Liver (tissue), 9 donors: ENCODE data around the gene LNX1. TPM values are rescaled to one million over a fixed set of nuclear protein-coding genes. Genes with fewer than 3 reads are reported as not detected.

Source experiments
- DNase-seq: peaks from one replicate; pipeline ENCODE4 v3.0.0-alpha.2; 2017; ENCODE audit warnings: low spot score
- H3K27ac ChIP-seq, 2 donors: one replicate each; pipeline ENCODE4 v1.7.0; 2013; ENCODE audit warnings: inconsistent platforms in 2 of 2, low read length in 2 of 2, control low read depth in 1 of 2, low read depth in 1 of 2, mild to moderate bottlenecking in 1 of 2
- H3K27me3 ChIP-seq, 4 donors: one replicate each; pipeline versions ENCODE4 v1.6.1 to v1.7.0; 2013; ENCODE audit warnings: low read length in 3 of 4, inconsistent platforms in 1 of 4, mild to moderate bottlenecking in 1 of 4, moderate library complexity in 1 of 4; ENCODE audit not compliant: control insufficient read depth in 4 of 4, insufficient read depth in 4 of 4
- H3K36me3 ChIP-seq, 4 donors: one replicate each; pipeline versions ENCODE4 v1.6.1 to v1.7.0; 2013; ENCODE audit warnings: low read length in 3 of 4, mild to moderate bottlenecking in 3 of 4, low read depth in 1 of 4, moderate library complexity in 1 of 4; ENCODE audit not compliant: control insufficient read depth in 4 of 4, insufficient read depth in 3 of 4
- H3K4me1 ChIP-seq, 4 donors: one replicate each; pipeline versions ENCODE4 v1.6.1 to v1.7.0; 2013; ENCODE audit warnings: low read length in 3 of 4, mild to moderate bottlenecking in 3 of 4, moderate library complexity in 1 of 4; ENCODE audit not compliant: control insufficient read depth in 4 of 4, insufficient read depth in 4 of 4
- H3K4me3 ChIP-seq, 3 donors: one replicate each; pipeline versions ENCODE4 v1.6.1 to v1.7.0; 2013; ENCODE audit warnings: low read length in 3 of 3, control low read depth in 1 of 3, low read depth in 1 of 3, mild to moderate bottlenecking in 1 of 3
- H3K9ac ChIP-seq, 2 donors: one replicate each; pipeline ENCODE4 v1.7.0; 2013; ENCODE audit warnings: low read length in 2 of 2, mild to moderate bottlenecking in 2 of 2, moderate library complexity in 2 of 2, control low read depth in 1 of 2, low read depth in 1 of 2
- H3K9me3 ChIP-seq, 4 donors: one replicate each; pipeline versions ENCODE4 v1.6.1 to v1.7.0; 2013; ENCODE audit warnings: low read length in 3 of 4; ENCODE audit not compliant: control insufficient read depth in 4 of 4
- EGR1 ChIP-seq, 2 donors: IDR thresholded peaks; 2 replicates each; pipeline ENCODE4 v1.6.1; 2016 to 2018; ENCODE audit warnings: antibody characterized with exemption in 2 of 2, low read depth in 2 of 2
- FOXA2 ChIP-seq: IDR thresholded peaks from 2 replicates; pipeline ENCODE4 v1.6.1; 2016; ENCODE audit warnings: antibody characterized with exemption
- HNF4A ChIP-seq, 2 donors: conservative IDR thresholded peaks; 2 replicates each; pipeline ENCODE4 v1.6.1; 2016; ENCODE audit warnings: antibody characterized with exemption in 2 of 2, mild to moderate bottlenecking in 2 of 2
- HNF4G ChIP-seq: IDR thresholded peaks from 2 replicates; pipeline ENCODE4 v1.6.1; 2016; ENCODE audit warnings: antibody characterized with exemption
- JUND ChIP-seq, 2 donors: IDR thresholded peaks; 2 replicates each; pipeline ENCODE4 v1.6.1; 2016; ENCODE audit warnings: antibody characterized with exemption in 2 of 2
- NR2F2 ChIP-seq: IDR thresholded peaks from 2 replicates; pipeline ENCODE4 v1.6.1; 2016; ENCODE audit warnings: antibody characterized with exemption
- RAD21 ChIP-seq, 2 donors: IDR thresholded peaks; 2 replicates each; pipeline ENCODE4 v1.6.1; 2016; ENCODE audit warnings: antibody characterized with exemption in 2 of 2, mild to moderate bottlenecking in 2 of 2
- RXRA ChIP-seq, 2 donors: IDR thresholded peaks; 2 replicates each; pipeline ENCODE4 v1.6.1; 2017 to 2018; ENCODE audit warnings: antibody characterized with exemption in 2 of 2, mild to moderate bottlenecking in 1 of 2
- WGBS: extraction: QIAGEN DNeasy Blood & Tissue Kit; methylation state at CpG from one replicate; pipeline ENCODE4 v1.1.7; 2013; 5-methylcytosine and 5-hydroxymethylcytosine counted together
- polyA plus RNA-seq, 2 donors: library from polyadenylated mRNA; stranded (reverse) in 1 of 2; unstranded in 1 of 2; fragments of 200-250 nt in 1 of 2; fragments of >200 nt in 1 of 2; fragmentation: Nextera tagmentation in 1 of 2; extraction: Ambion mirVana in 1 of 2; gene quantifications; one replicate each; pipeline versions ENCODE4 v1.2.1 to v1.2.3, GENCODE V29; 2013 to 2015
- total RNA-seq, 2 donors: library from RNA; depleted of rRNA; stranded (reverse); fragments of >200 nt; gene quantifications; one replicate each; pipeline ENCODE4 v1.2.3, GENCODE V29; 2014
- TF ChIP-seq, protein P1 (sequence below): fragments of 150-350 bp; IDR thresholded peaks from 2 replicates; pipeline ENCODE4 v1.5.1; 2017; ENCODE audit warnings: improper control_type of control experiment, low read depth, low read length; ENCODE audit not compliant: missing input control
- TF ChIP-seq, protein P2 (sequence below): IDR thresholded peaks from 2 replicates; pipeline ENCODE4 v1.6.1; 2016; ENCODE audit warnings: antibody characterized with exemption
- TF ChIP-seq, protein P3 (sequence below): IDR thresholded peaks from 2 replicates; pipeline ENCODE4 v1.6.1; 2016; ENCODE audit warnings: antibody characterized with exemption, mild to moderate bottlenecking
- TF ChIP-seq, protein P4 (sequence below): IDR thresholded peaks from 2 replicates; pipeline ENCODE4 v1.6.1; 2016; ENCODE audit warnings: antibody characterized with exemption
- donor health status: healthy.
- donor health status: healthy.
- donor health status: healthy.
- donor health status: healthy.
- donor health status: healthy.

Gene LNX1
- total and polyA plus RNA-seq, 4 donors: 1.5 to 3.4 (median 2.3) TPM

DNA sequence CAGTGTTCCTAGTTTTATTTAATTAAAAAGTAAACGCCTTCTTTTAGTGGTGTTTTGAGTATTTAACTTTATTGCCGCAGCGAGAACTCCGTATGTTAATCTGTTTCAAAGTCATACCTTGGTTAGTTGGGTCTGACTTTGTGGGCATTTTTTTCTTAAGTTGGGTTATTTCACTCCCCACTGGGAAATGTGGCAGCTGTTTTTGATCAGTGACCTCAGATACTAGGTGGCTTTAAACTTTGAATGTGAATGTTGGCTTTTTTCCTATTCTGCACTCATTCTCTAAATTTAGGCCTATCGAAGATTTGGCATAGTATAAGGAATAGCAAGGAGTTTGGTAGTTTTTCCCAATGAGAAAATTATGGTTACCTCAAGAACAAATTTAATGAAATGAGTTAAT lies 127.9 kb downstream of the LNX1 start:
- no peak for DNase-seq
- WGBS: 89% methylated on average over 5 of the region's 5 CpGs
- H3K9me3 ChIP-seq: peaks cover 0 to 2% (median 0%) of the 10 kb centered on the region in 4 donors
- H3K4me1 ChIP-seq: no peaks in the 10 kb centered on the region
- TF ChIP-seq, protein P1, sequence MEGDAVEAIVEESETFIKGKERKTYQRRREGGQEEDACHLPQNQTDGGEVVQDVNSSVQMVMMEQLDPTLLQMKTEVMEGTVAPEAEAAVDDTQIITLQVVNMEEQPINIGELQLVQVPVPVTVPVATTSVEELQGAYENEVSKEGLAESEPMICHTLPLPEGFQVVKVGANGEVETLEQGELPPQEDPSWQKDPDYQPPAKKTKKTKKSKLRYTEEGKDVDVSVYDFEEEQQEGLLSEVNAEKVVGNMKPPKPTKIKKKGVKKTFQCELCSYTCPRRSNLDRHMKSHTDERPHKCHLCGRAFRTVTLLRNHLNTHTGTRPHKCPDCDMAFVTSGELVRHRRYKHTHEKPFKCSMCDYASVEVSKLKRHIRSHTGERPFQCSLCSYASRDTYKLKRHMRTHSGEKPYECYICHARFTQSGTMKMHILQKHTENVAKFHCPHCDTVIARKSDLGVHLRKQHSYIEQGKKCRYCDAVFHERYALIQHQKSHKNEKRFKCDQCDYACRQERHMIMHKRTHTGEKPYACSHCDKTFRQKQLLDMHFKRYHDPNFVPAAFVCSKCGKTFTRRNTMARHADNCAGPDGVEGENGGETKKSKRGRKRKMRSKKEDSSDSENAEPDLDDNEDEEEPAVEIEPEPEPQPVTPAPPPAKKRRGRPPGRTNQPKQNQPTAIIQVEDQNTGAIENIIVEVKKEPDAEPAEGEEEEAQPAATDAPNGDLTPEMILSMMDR: no peak
- TF ChIP-seq RXRA (IDR thresholded peaks at IDR 0.05): no peak
- no peak overlapping the region for H3K27ac ChIP-seq
- no peak overlapping the region for H3K4me3 ChIP-seq
- H3K9ac ChIP-seq: no peak overlapping the region
- no peaks in the 10 kb centered on the region for H3K27me3 ChIP-seq
- peaks cover 1 to 29% (median 22%) of the 10 kb centered on the region in 4 donors for H3K36me3 ChIP-seq

DNA sequence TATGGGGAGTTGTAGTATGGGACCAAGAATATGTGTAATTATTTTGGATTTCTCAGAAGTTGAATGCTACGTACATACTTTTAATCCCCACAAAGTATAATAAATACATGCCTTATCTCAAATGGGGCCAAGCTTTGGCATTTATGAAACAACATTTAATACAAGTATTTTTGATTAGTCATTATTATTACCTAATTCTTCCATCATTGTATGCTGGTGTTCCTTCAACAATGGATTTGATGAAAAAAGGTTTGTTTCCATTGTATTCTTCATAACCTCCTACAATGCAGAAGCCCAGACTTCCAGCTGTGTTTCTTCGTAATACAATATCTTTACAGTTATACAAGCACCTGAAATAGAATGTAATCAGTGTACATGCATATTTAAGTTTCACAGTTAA lies 130.0 kb downstream of the LNX1 start:
- Histone ChIP-seq H3K9me3 (no peaks in the 10 kb centered on the region), H3K4me3 (no peak overlapping the region), H3K9ac (no peak overlapping the region), H3K27ac (no peak overlapping the region), H3K4me1 (peaks cover 0 to 9% (median 4%) of the 10 kb centered on the region in 4 donors), H3K36me3 (peaks cover 3 to 31% (median 23%) of the 10 kb centered on the region in 4 donors), H3K27me3 (no peaks in the 10 kb centered on the region)
- TF ChIP-seq, protein P2, sequence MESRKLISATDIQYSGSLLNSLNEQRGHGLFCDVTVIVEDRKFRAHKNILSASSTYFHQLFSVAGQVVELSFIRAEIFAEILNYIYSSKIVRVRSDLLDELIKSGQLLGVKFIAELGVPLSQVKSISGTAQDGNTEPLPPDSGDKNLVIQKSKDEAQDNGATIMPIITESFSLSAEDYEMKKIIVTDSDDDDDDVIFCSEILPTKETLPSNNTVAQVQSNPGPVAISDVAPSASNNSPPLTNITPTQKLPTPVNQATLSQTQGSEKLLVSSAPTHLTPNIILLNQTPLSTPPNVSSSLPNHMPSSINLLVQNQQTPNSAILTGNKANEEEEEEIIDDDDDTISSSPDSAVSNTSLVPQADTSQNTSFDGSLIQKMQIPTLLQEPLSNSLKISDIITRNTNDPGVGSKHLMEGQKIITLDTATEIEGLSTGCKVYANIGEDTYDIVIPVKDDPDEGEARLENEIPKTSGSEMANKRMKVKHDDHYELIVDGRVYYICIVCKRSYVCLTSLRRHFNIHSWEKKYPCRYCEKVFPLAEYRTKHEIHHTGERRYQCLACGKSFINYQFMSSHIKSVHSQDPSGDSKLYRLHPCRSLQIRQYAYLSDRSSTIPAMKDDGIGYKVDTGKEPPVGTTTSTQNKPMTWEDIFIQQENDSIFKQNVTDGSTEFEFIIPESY: no peak
- TF ChIP-seq HNF4A (conservative IDR thresholded peaks at IDR 0.05) (no peak), RXRA (IDR thresholded peaks at IDR 0.05) (no peak), EGR1 (IDR thresholded peaks at IDR 0.05; ENCODE audit: low read depth in 2 of 2) (no peak), NR2F2 (no peak), RAD21 (IDR thresholded peaks at IDR 0.05) (no peak), FOXA2 (no peak), HNF4G (no peak)
- TF ChIP-seq, protein P3, sequence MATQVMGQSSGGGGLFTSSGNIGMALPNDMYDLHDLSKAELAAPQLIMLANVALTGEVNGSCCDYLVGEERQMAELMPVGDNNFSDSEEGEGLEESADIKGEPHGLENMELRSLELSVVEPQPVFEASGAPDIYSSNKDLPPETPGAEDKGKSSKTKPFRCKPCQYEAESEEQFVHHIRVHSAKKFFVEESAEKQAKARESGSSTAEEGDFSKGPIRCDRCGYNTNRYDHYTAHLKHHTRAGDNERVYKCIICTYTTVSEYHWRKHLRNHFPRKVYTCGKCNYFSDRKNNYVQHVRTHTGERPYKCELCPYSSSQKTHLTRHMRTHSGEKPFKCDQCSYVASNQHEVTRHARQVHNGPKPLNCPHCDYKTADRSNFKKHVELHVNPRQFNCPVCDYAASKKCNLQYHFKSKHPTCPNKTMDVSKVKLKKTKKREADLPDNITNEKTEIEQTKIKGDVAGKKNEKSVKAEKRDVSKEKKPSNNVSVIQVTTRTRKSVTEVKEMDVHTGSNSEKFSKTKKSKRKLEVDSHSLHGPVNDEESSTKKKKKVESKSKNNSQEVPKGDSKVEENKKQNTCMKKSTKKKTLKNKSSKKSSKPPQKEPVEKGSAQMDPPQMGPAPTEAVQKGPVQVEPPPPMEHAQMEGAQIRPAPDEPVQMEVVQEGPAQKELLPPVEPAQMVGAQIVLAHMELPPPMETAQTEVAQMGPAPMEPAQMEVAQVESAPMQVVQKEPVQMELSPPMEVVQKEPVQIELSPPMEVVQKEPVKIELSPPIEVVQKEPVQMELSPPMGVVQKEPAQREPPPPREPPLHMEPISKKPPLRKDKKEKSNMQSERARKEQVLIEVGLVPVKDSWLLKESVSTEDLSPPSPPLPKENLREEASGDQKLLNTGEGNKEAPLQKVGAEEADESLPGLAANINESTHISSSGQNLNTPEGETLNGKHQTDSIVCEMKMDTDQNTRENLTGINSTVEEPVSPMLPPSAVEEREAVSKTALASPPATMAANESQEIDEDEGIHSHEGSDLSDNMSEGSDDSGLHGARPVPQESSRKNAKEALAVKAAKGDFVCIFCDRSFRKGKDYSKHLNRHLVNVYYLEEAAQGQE: no peak
- DNase-seq: no peak
- WGBS: 96% methylated on average over 2 of the region's 2 CpGs

DNA sequence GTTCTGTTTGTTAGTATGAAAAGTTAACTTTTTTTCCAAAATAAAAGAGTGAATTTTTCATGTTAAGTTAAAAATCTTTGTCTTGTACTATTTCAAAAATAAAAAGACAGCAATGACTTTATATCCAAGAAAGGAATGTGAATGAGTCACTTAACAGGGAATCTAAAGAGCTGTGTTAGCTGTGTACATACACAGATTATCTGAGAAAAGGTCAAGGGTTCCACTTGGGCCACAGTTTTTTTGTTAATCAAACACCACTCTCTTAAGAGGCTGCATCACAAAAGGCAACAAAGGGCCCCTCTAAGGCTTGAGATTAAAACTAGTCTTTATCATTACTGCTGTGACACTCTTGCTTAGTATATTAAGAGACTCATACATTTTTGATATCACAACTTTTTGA lies 131.7 kb downstream of the LNX1 start:
- H3K4me3 ChIP-seq: no peak overlapping the region
- H3K27ac ChIP-seq: no peak overlapping the region
- TF ChIP-seq JUND (IDR thresholded peaks at IDR 0.05) (no peak), RAD21 (IDR thresholded peaks at IDR 0.05) (no peak), RXRA (IDR thresholded peaks at IDR 0.05) (no peak)
- TF ChIP-seq, protein P4, sequence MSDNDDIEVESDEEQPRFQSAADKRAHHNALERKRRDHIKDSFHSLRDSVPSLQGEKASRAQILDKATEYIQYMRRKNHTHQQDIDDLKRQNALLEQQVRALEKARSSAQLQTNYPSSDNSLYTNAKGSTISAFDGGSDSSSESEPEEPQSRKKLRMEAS: no peak
- no peaks in the 10 kb centered on the region for H3K9me3 ChIP-seq
- no peaks in the 10 kb centered on the region for H3K27me3 ChIP-seq
- H3K4me1 ChIP-seq: peaks cover 0 to 20% (median 10%) of the 10 kb centered on the region in 4 donors
- peaks cover 3 to 37% (median 26%) of the 10 kb centered on the region in 4 donors for H3K36me3 ChIP-seq
- DNase-seq: no peak
- H3K9ac ChIP-seq: no peak overlapping the region
